ENCODE data around the gene LIMS2. TPM values are rescaled to one million over a fixed set of nuclear protein-coding genes. Genes with fewer than 3 reads are reported as not detected.
A peak's percentile ranks its signal among the peaks of the same experiment; 100 is the strongest.

Gene LIMS2
- total RNA-seq, 2 experiments from 2014 or later, result 6.1 to 7.0 TPM

DNA sequence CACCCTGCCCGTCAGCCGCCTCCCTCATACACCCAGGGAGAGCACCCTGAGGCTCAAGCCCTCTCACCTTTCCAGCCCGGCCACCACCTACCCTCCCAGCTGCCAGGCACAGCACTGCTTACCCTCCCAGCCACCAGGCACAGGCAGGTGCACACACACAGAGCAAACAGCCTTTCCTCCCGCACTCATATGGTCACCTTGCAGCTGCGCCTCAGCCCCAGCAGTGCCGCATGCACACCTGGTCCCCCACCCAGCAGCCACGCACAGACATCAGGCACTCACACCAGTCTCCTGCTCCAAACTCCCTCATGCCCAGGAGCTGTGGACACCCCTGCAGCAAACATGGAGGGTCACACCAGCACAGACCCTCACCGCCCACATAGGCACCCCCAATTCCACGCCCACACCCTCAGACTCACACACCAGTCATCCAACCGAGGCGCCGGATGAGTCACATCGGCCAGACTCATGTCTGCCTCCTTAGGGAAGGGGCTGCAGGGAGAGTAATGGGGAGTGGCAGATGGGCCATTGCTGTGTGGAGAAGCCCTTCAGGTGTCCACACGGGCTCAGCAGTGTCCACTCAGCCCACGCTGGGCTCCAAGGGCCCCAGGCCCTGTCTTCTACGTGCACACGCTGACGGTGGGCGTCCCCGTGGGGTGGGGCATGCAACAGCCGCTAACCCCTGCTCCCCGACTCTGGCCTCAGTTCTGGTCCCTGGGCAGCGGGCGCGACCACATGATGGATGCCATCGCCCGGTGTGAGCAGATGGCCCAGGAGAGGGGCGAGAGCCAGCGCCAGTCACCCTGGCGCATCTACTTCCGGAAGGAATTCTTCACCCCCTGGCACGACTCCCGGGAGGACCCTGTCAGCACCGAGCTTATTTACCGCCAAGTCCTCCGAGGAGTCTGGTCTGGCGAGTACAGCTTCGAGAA is 51.7 kb downstream of the LIMS2 start:
- Histone ChIP-seq H3K36me3 (ENCODE audit: insufficient read depth, low read length) (no peaks in the 10 kb centered on the region), H3K27me3 (ENCODE audit: control insufficient read depth in 1 of 2, insufficient read depth in 2 of 2, low read length in 2 of 2) (no peaks in the 10 kb centered on the region), H3K4me3 (ENCODE audit: low read length) (no peak overlapping the region), H3K9me3 (ENCODE audit: control insufficient read depth in 1 of 2, insufficient read depth in 1 of 2, low read length in 2 of 2) (peaks cover 0 to 3% of the 10 kb centered on the region in 2 experiments), H3K27ac (ENCODE audit: low read depth in 1 of 2, low read length in 2 of 2) (no peak overlapping the region), H3K4me1 (ENCODE audit: insufficient read depth, low read length) (no peaks in the 10 kb centered on the region)
- no peak overlapping the region for H3K4me3 Mint-ChIP-seq
- ChIA-PET POLR2A (no interaction called here), CTCF (no interaction called here)
- intact Hi-C loops (cut with DNase I, micrococcal nuclease), result no loop called here
- no peaks in the 10 kb centered on the region for H3K27me3 Mint-ChIP-seq
- no peaks in the 10 kb centered on the region for H3K36me3 Mint-ChIP-seq (ENCODE audit: low read depth)
- TF ChIP-seq CTCF (IDR thresholded peaks at IDR 0.05), result no peak
- H3K9me3 Mint-ChIP-seq, result no peaks in the 10 kb centered on the region
- DNase-seq, result peak in 1 of 14 experiments; percentile 29
- H3K4me1 Mint-ChIP-seq (ENCODE audit: low read depth), result no peaks in the 10 kb centered on the region
- H3K27ac Mint-ChIP-seq, result no peak overlapping the region
- ATAC-seq (ENCODE audit: poor library complexity), result no peak

- Mint-ChIP-seq H3K27ac (no peak overlapping the region), H3K9me3 (no peaks in the 10 kb centered on the region), H3K4me1 (ENCODE audit: low read depth) (peaks cover 4% of the 10 kb centered on the region), H3K4me3 (no peak overlapping the region), H3K27me3 (no peaks in the 10 kb centered on the region), H3K36me3 (ENCODE audit: low read depth) (no peaks in the 10 kb centered on the region)
- H3K36me3 ChIP-seq (ENCODE audit: insufficient read depth, low read length), result no peaks in the 10 kb centered on the region
- POLR2A ChIA-PET, result interaction anchor here (1.4 kb wide), 1 partner anchor 19 kb away, joined by 3 read pairs; no protein-coding TSS in a partner anchor
- TF ChIP-seq CTCF (IDR thresholded peaks at IDR 0.05), result no peak
- no peak for ATAC-seq (ENCODE audit: poor library complexity)
- CTCF ChIA-PET, result no interaction called here
- H3K4me3 ChIP-seq (ENCODE audit: low read length), result no peak overlapping the region
- no peak overlapping the region for H3K27ac ChIP-seq (ENCODE audit: low read depth in 1 of 2, low read length in 2 of 2)
- DNase-seq, result peak in 1 of 14 experiments; percentile 32
- no peaks in the 10 kb centered on the region for H3K4me1 ChIP-seq (ENCODE audit: insufficient read depth, low read length)
- intact Hi-C loops (cut with DNase I, micrococcal nuclease), result no loop called here
- H3K9me3 ChIP-seq (ENCODE audit: control insufficient read depth in 1 of 2, insufficient read depth in 1 of 2, low read length in 2 of 2), result peaks cover 0 to 3% of the 10 kb centered on the region in 2 experiments
- H3K27me3 ChIP-seq (ENCODE audit: control insufficient read depth in 1 of 2, insufficient read depth in 2 of 2, low read length in 2 of 2), result no peaks in the 10 kb centered on the region
Observed at GRCh38 chr2:127622561-127623387, 52.6 kb downstream of the LIMS2 start.

DNA sequence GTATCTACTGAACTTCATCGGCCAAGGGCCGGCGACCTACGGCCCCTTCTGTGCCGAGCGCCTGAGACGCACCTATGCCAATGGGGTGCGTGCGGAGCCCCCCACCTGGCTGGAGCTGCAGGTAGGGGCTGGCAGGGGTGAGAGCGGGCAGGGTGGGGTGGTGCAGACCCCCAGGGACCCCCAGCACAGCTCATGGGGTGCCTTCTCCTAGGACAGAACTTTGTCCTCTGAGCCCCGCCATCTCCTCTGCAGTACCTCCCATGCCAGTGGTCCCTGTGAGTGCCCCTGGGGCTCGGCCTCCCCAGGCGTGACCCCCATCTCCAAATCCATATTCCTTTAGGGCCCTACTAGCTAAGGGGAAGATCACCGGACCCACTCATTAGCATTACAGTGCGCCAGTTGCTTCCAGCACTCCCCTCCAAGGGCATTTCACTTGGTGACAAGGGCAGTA is 53.3 kb downstream of the LIMS2 start:
- Histone ChIP-seq H3K27ac (ENCODE audit: low read depth in 1 of 2, low read length in 2 of 2) (no peak overlapping the region), H3K4me3 (ENCODE audit: low read length) (no peak overlapping the region), H3K4me1 (ENCODE audit: insufficient read depth, low read length) (no peaks in the 10 kb centered on the region), H3K9me3 (ENCODE audit: control insufficient read depth in 1 of 2, insufficient read depth in 1 of 2, low read length in 2 of 2) (peaks cover 0 to 3% of the 10 kb centered on the region in 2 experiments), H3K27me3 (ENCODE audit: control insufficient read depth in 1 of 2, insufficient read depth in 2 of 2, low read length in 2 of 2) (no peaks in the 10 kb centered on the region), H3K36me3 (ENCODE audit: insufficient read depth, low read length) (no peaks in the 10 kb centered on the region)
- no peaks in the 10 kb centered on the region for H3K36me3 Mint-ChIP-seq (ENCODE audit: low read depth)
- ChIA-PET CTCF (no interaction called here), POLR2A (interaction anchor here (1.4 kb wide), 1 partner anchor 20 kb away, joined by 3 read pairs; no protein-coding TSS in a partner anchor)
- H3K4me1 Mint-ChIP-seq (ENCODE audit: low read depth), result peaks cover 8% of the 10 kb centered on the region
- intact Hi-C loops (cut with DNase I, micrococcal nuclease), result no loop called here
- no peak overlapping the region for H3K27ac Mint-ChIP-seq
- H3K4me3 Mint-ChIP-seq, result no peak overlapping the region
- no peak for TF ChIP-seq CTCF (IDR thresholded peaks at IDR 0.05)
- DNase-seq (no peak), ATAC-seq (ENCODE audit: poor library complexity) (no peak)
- no peaks in the 10 kb centered on the region for H3K9me3 Mint-ChIP-seq
- no peaks in the 10 kb centered on the region for H3K27me3 Mint-ChIP-seq
